Smooth muscle cell of the pulmonary artery (primary cell): ENCODE measurements around the gene TSTD2. TPM values are rescaled to one million over a fixed set of nuclear protein-coding genes. Genes with fewer than 3 reads are reported as not detected.

Source experiments
- total RNA-seq: library from RNA; depleted of rRNA; stranded (reverse); fragments of >200 nt; gene quantifications from 2 replicates; pipeline ENCODE4 v1.2.3, GENCODE V29; 2014

Gene TSTD2
- total RNA-seq = 17.3 and 21.4 TPM in 2 replicates

DNA sequence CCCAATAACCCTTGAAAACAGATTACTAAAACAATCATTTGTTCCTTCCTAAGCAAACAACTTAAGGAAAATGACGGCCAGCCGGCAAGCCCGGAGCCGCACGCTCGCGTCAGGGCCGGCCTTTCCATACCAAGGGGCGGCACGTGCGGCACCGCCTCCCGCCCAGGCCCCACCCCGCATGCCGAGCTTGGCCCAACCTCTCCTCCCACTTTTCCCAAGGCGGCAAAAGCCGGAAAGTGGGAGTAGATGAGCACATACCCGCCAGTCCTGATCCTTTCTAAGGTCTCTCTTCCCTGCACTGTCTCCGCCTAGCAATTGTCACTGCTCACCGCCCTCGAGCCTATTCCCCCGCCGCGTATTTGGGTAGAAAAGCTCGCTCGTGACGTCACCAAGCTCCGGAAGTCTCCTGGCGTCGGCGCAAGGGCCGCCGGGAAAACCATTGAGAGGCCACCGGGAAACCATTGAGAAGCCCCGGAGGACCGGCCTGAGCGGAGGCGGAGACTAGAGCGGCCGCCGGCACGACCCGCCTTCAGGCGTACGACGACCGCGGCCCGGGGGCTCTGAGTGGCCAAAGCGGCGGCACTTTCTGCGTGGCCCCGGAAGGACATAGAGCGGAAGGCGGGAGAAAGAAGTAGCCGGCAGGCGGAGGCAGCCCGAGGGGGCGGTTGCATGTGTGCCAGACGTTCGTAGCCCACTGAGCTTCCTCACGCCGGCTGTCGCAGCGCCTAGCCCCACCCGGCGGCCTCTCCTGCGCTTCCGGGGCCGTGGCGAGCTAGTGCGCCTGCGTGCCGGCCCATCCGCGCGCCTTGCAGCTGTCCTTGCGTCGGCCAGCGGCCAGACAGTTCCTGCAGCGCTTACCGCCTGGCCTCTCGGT, at the start of gene TSTD2, which contains the start of gene NCBP1:
TSS of gene TSTD2 (minus strand) at position 384 of the 874 bp plus-strand sequence. CDS start 5,806 bp downstream, outside the sequence.
TSS of gene NCBP1 (plus strand) at position 837 of the 874 bp plus-strand sequence. CDS start 61 bp downstream, outside the sequence.

Other genes with a start within 250 kb of the TSTD2 start
- 9.2 and 9.8 TPM in 2 replicates for gene TDRD7, start 221.3 kb downstream of the TSTD2 start, total RNA-seq
- gene TMOD1, start 131.7 kb downstream of the TSTD2 start, total RNA-seq = 0.69 and 1.1 TPM in 2 replicates
- gene NCBP1, start 453 bp upstream of the TSTD2 start, total RNA-seq = 34.8 and 37.2 TPM in 2 replicates
- 5.2 and 6.2 TPM in 2 replicates for gene XPA, start 64.0 kb upstream of the TSTD2 start, total RNA-seq
- 0.07 TPM in 1 of 2 replicates, not detected in the other for gene FOXE1, start 219.9 kb upstream of the TSTD2 start, total RNA-seq